HG03457 (cell line): Measurements from ENCODE around the gene SLC6A8.
"Not testable (repeated sequence)": the region's sequence is repeated elsewhere in the genome, so short reads cannot be mapped to it uniquely, and the experiment has no call there.

Experiments
- ATAC-seq: cut with Tn5 transposase; IDR thresholded peaks from one replicate; pipeline ENCODE4 v1.9.1; 2021; ENCODE audit warnings: moderate number of reproducible peaks; ENCODE audit not compliant: unreplicated experiment

The SLC6A8 gene

GRCh38 chrX:153704631-153705402 is 17.1 kb downstream of the SLC6A8 start:
- not testable (repeated sequence) for ATAC-seq

GRCh38 chrX:153705403-153706060 is 17.8 kb downstream of the SLC6A8 start:
- ATAC-seq: not testable (repeated sequence)

- no peak for ATAC-seq
These were observed 19.1 kb downstream of the SLC6A8 start for GRCh38 chrX:153706799-153707198.

- ATAC-seq: no peak
These were observed 19.7 kb downstream of the SLC6A8 start for GRCh38 chrX:153707406-153707805.

- ATAC-seq: no peak
These were observed 20.7 kb downstream of the SLC6A8 start for GRCh38 chrX:153708415-153708814.

GRCh38 chrX:153709726-153710674 is 22.3 kb downstream of the SLC6A8 start:
- no peak for ATAC-seq

GRCh38 chrX:153714256-153714655 is 26.5 kb downstream of the SLC6A8 start:
- no peak for ATAC-seq

GRCh38 chrX:153717445-153717844 is 29.7 kb downstream of the SLC6A8 start:
- no peak for ATAC-seq

GRCh38 chrX:153719238-153719637 is 31.5 kb downstream of the SLC6A8 start:
- no peak for ATAC-seq

GRCh38 chrX:153719701-153720100 is 32.0 kb downstream of the SLC6A8 start:
- no peak for ATAC-seq

GRCh38 chrX:153722704-153723350 is 35.1 kb downstream of the SLC6A8 start:
- no peak for ATAC-seq

GRCh38 chrX:153723351-153724251 is 35.9 kb downstream of the SLC6A8 start:
- ATAC-seq: peak; percentile 26

- peak; percentile 39 for ATAC-seq
These were observed 36.7 kb downstream of the SLC6A8 start, which contains the start of the genes ABCD1 and BCAP31 for GRCh38 chrX:153724252-153725038. Gene ABCD1, plus strand, starts transcription at chrX:153724856. Its CDS starts 411 bp downstream, at chrX:153725267. Gene BCAP31, minus strand, starts transcription at chrX:153724387. Its CDS starts 1,143 bp downstream, at chrX:153723244.

- ATAC-seq: peak; percentile 7
These were observed 37.5 kb downstream of the SLC6A8 start for GRCh38 chrX:153725039-153725831.

GRCh38 chrX:153725832-153726285 is 38.1 kb downstream of the SLC6A8 start:
- ATAC-seq: no peak

GRCh38 chrX:153726286-153727122 is 38.8 kb downstream of the SLC6A8 start:
- peak; percentile 30 for ATAC-seq
